Measurements from ENCODE around the gene PHF14. TPM values are rescaled to one million over a fixed set of nuclear protein-coding genes. Genes with fewer than 3 reads are reported as not detected.
A peak's percentile ranks its signal among the peaks of the same experiment; 100 is the strongest.
"Not testable (repeated sequence)": the region's sequence is repeated elsewhere in the genome, so short reads cannot be mapped to it uniquely, and the experiment has no call there.

Gene PHF14
- total RNA-seq, 2 donors from 2014 or later: 11.9 to 28.3 TPM

- DNase-seq: no peak
- Histone ChIP-seq H3K4me3 (no peak overlapping the region), H3K27me3 (no peaks in the 10 kb centered on the region), H3K9me3 (no peaks in the 10 kb centered on the region), H3K27ac (no peak overlapping the region), H3K4me1 (peaks cover 8% of the 10 kb centered on the region), H3K36me3 (replicated peaks in 1 of 2; ENCODE audit: insufficient read depth in 1 of 2, low read depth in 2 of 2) (no peaks in the 10 kb centered on the region)
- ATAC-seq: no peak
- intact Hi-C loops (cut with DNase I): no loop called here
- TF ChIP-seq POLR2A (IDR thresholded peaks at IDR 0.05): no peak
- TF ChIP-seq, protein P1, sequence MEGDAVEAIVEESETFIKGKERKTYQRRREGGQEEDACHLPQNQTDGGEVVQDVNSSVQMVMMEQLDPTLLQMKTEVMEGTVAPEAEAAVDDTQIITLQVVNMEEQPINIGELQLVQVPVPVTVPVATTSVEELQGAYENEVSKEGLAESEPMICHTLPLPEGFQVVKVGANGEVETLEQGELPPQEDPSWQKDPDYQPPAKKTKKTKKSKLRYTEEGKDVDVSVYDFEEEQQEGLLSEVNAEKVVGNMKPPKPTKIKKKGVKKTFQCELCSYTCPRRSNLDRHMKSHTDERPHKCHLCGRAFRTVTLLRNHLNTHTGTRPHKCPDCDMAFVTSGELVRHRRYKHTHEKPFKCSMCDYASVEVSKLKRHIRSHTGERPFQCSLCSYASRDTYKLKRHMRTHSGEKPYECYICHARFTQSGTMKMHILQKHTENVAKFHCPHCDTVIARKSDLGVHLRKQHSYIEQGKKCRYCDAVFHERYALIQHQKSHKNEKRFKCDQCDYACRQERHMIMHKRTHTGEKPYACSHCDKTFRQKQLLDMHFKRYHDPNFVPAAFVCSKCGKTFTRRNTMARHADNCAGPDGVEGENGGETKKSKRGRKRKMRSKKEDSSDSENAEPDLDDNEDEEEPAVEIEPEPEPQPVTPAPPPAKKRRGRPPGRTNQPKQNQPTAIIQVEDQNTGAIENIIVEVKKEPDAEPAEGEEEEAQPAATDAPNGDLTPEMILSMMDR (IDR thresholded peaks at IDR 0.05): no peak
- 90% methylated on average over 4 of the region's 4 CpGs for WGBS, 2 donors
Observed at GRCh38 chr7:10956528-10956927, 17.1 kb upstream of the PHF14 start.

- H3K27ac ChIP-seq; H3K4me1 ChIP-seq; H3K9me3 ChIP-seq; H3K36me3 ChIP-seq (replicated peaks in 1 of 2; ENCODE audit: insufficient read depth in 1 of 2, low read depth in 2 of 2); H3K27me3 ChIP-seq; ATAC-seq; H3K4me3 ChIP-seq; intact Hi-C loops (cut with DNase I); DNase-seq: not testable (repeated sequence)
- 56 to 61% methylated on average over 1 of the region's 1 CpG for WGBS, 2 donors
Observed at GRCh38 chr7:10960242-10960641, 13.4 kb upstream of the PHF14 start.

GRCh38 chr7:10965016-10965415 lies 8.7 kb upstream of the PHF14 start:
- intact Hi-C loops (cut with DNase I); H3K4me1 ChIP-seq; H3K27ac ChIP-seq; H3K9me3 ChIP-seq; DNase-seq; H3K4me3 ChIP-seq; H3K27me3 ChIP-seq; ATAC-seq; H3K36me3 ChIP-seq (replicated peaks in 1 of 2; ENCODE audit: insufficient read depth in 1 of 2, low read depth in 2 of 2): not testable (repeated sequence)
- WGBS, 2 donors: 80 to 88% methylated on average over 4 of the region's 4 CpGs

DNA sequence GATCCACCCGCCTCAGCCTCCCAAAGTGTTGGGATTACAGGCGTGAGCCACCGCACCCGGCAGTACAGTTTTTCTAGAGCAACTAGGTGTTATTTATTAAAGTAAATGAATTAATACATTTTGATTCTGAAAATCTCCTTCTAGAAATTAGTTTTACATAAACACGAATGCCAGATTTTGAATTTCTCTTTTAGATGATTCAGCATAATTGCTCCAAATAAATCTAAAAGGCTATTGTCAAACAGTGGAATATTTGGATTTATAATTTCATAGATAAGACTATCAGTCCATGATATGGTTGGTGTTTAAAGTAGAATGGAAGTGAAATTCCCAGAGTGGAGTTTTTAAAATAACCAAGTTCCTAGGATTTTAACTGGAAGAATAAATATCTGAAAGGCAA lies 1.5 kb upstream of the PHF14 start:
- DNase-seq (no peak), ATAC-seq (no peak)
- H3K27ac ChIP-seq: no peak overlapping the region
- H3K4me3 ChIP-seq: no peak overlapping the region
- H3K36me3 ChIP-seq (replicated peaks in 1 of 2; ENCODE audit: insufficient read depth in 1 of 2, low read depth in 2 of 2): no peaks in the 10 kb centered on the region
- WGBS, 2 donors: 90% methylated on average over 5 of the region's 5 CpGs
- H3K27me3 ChIP-seq: no peaks in the 10 kb centered on the region
- no peak for TF ChIP-seq POLR2A (IDR thresholded peaks at IDR 0.05)
- TF ChIP-seq, protein P1 (IDR thresholded peaks at IDR 0.05): no peak
- peaks cover 14% of the 10 kb centered on the region for H3K4me1 ChIP-seq
- H3K9me3 ChIP-seq: no peaks in the 10 kb centered on the region
- intact Hi-C loops (cut with DNase I): no loop called here

GRCh38 chr7:10973942-10974911 lies 555 bp downstream of the PHF14 start:
- intact Hi-C loops (cut with DNase I): no loop called here
- peaks cover 14% of the 10 kb centered on the region for H3K4me1 ChIP-seq
- WGBS, 2 donors: 1% methylated on average over 32 to 47 of the region's 47 CpGs
- DNase-seq (peak in 3 of 4 donors; percentile 9 to 36 (median 26)), ATAC-seq (peak; percentile 6)
- H3K36me3 ChIP-seq (replicated peaks in 1 of 2; ENCODE audit: insufficient read depth in 1 of 2, low read depth in 2 of 2): no peaks in the 10 kb centered on the region
- H3K9me3 ChIP-seq: no peaks in the 10 kb centered on the region
- no peaks in the 10 kb centered on the region for H3K27me3 ChIP-seq
- peak overlapping the region; percentile 44 to 85 for H3K4me3 ChIP-seq
- H3K27ac ChIP-seq: peak overlapping the region in 3 of 4 donors; percentile 87 to 95 (median 92)
- TF ChIP-seq POLR2A (IDR thresholded peaks at IDR 0.05): no peak
- TF ChIP-seq, protein P1 (IDR thresholded peaks at IDR 0.05): no peak

All from body of pancreas (tissue), 4 donors.